ENCODE data around the gene PLEKHN1.

Gene PLEKHN1

DNA sequence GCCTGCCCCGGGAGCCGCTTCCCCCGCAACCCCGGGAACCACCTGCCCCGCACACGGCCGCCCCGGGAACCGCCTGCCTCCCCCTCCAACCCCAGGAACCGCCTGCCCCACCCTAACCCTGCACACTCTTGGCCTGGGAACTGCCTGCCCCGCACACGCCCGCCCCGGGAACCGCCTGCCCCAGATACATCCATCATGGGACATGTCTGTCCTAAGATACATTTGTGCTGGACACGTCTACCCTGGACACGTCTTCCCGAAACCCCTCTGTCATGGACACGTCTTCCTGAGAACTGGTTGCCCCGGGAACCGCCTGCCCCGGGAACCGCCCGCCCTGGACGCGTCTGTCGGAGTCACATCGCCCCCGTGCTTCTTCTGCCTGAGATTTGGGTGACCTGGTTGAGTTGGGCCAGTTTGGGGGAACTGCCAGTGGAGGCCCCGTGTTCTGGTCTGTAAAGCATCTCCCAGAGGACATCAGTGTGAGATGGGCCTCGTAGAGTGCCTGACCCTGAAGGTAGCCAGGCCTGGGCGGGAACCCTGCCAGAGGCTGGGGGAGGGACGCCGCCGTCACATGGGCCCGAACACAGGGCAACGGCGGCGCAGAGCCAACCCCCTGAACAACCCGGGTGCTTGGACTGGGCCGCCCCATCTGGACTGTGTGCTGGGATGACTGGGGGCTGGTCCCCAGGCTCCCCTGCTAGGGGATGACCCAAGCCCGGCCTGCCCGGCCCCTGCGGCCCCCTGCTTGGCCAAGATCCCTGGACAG is 12.0 kb downstream of the PLEKHN1 start:
- no peaks in the 10 kb centered on the region for H3K9me3 ChIP-seq (ENCODE audit: insufficient read depth, low read depth, low read length)
- no peaks in the 10 kb centered on the region for H3K27me3 ChIP-seq (ENCODE audit: insufficient read depth, low read length)
- no peak overlapping the region for H3K27ac ChIP-seq (ENCODE audit: low read depth, low read length)
- no peak overlapping the region for H3K9ac ChIP-seq (ENCODE audit: low read length)
- H2BK5ac ChIP-seq (ENCODE audit: low read depth, low read length, poor library complexity), result no peak overlapping the region
- H4K8ac ChIP-seq (ENCODE audit: low read depth, low read length), result no peak overlapping the region
- no peak overlapping the region for H3K4ac ChIP-seq (ENCODE audit: low read depth, low read length)
- H3K14ac ChIP-seq (ENCODE audit: low read length), result no peak overlapping the region
- no peak overlapping the region for H3K23ac ChIP-seq (ENCODE audit: low read length)
- no peak overlapping the region for H3K4me3 ChIP-seq (ENCODE audit: low read depth, low read length)
- H4K12ac ChIP-seq (ENCODE audit: low read depth, low read length), result no peak overlapping the region
- WGBS (ENCODE audit: extremely low coverage, insufficient coverage, insufficient read length), result no CpG with 5 or more reads among the region's 44 CpGs
- no peaks in the 10 kb centered on the region for H3K36me3 ChIP-seq (ENCODE audit: control insufficient read depth in 1 of 2, insufficient read depth in 2 of 2, low read length in 2 of 2)
- H4K91ac ChIP-seq (ENCODE audit: low read depth, low read length), result no peak overlapping the region
- H3K4me1 ChIP-seq (ENCODE audit: control insufficient read depth in 1 of 2, insufficient read depth in 2 of 2, low read length in 2 of 2), result peaks cover 0 to 10% of the 10 kb centered on the region in 2 experiments
- H3K4me2 ChIP-seq (ENCODE audit: low read length), result no peak overlapping the region
- H2AFZ ChIP-seq (ENCODE audit: insufficient read depth, low read length, poor library complexity), result no peak overlapping the region
- no peaks in the 10 kb centered on the region for H3K79me2 ChIP-seq (ENCODE audit: control insufficient read depth, insufficient read depth, low read length, poor library complexity)
- no peak overlapping the region for H3K18ac ChIP-seq (ENCODE audit: low read length)
- H2BK12ac ChIP-seq (ENCODE audit: low read length), result no peak overlapping the region
- H3K79me1 ChIP-seq (ENCODE audit: low read length), result no peaks in the 10 kb centered on the region
- no peak overlapping the region for H2BK120ac ChIP-seq (ENCODE audit: insufficient read depth, low read length, poor library complexity)
- H2AK5ac ChIP-seq (ENCODE audit: low read length), result no peak overlapping the region
- DNase-seq, result no peak

DNA sequence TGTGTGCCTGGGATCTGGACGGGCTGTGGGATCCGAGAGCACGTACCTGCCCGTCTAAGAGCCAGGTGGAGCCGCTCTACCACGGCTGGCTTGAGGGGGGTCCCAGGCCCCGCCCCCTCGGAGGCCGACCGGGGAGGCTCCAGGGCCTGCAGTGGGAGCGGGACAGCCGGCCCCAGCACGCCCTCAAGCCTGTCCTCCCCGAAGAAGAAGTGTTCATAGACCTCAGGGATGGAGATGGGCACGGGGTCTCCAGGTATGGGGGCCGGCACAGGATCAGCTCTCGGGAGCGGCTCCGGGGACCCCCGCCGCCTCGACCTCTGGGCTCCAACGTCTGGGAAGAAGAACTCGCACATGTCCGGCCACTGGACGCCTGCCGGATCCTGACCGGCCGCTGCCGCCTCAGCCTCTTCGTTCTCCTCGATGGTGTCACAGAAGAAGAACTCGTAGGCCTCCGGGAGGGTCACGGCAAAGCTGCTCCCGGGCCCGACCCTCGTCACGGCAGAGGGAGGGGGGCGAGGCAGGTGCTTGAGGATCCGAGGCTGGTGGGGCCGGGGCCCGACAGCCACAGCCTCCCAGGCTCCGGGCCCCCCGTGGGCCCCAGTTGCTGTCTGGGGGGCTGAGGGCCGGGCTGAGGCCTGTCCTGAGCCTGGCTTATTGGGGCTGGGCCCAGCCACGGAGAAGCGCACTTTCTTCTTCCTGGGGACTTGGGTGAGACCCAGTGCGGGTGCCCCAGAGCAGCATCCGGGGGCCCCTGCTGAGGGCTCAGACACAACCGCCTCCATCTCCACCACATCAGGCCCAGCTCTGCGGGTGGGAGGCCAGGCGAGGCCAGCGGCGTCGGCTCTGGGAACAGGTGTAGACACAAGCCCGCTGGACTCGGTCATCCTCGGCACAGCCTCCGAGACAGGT is 12.8 kb downstream of the PLEKHN1 start:
- H3K79me1 ChIP-seq (ENCODE audit: low read length), result no peaks in the 10 kb centered on the region
- no peak overlapping the region for H4K8ac ChIP-seq (ENCODE audit: low read depth, low read length)
- WGBS (ENCODE audit: extremely low coverage, insufficient coverage, insufficient read length), result no CpG with 5 or more reads among the region's 60 CpGs

DNA sequence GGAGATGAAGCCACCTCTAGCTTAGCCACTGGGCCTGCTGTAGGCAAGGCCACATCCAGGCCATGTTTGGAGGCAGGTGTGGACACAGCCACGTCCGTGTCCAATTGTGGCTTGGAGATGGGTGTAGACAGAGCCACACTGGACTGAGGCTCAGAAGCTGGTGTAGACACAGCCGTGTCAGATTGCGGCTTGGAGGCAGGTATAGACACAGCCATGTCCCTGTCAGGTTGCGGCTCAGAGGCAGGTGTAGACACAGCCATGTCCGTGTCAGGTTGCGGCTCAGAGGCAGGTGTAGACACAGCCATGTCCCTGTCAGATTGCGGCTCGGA is 13.4 kb downstream of the PLEKHN1 start:
- no peak overlapping the region for H3K23ac ChIP-seq (ENCODE audit: low read length)
- H3K36me3 ChIP-seq (ENCODE audit: control insufficient read depth in 1 of 2, insufficient read depth in 2 of 2, low read length in 2 of 2), result no peaks in the 10 kb centered on the region
- H2BK12ac ChIP-seq (ENCODE audit: low read length), result no peak overlapping the region
- no peak overlapping the region for H3K18ac ChIP-seq (ENCODE audit: low read length)
- peaks cover 0 to 10% of the 10 kb centered on the region in 2 experiments for H3K4me1 ChIP-seq (ENCODE audit: control insufficient read depth in 1 of 2, insufficient read depth in 2 of 2, low read length in 2 of 2)
- no peak overlapping the region for H2AK5ac ChIP-seq (ENCODE audit: low read length)
- no peak overlapping the region for H3K14ac ChIP-seq (ENCODE audit: low read length)
- DNase-seq, result no peak
- no peaks in the 10 kb centered on the region for H3K79me2 ChIP-seq (ENCODE audit: control insufficient read depth, insufficient read depth, low read length, poor library complexity)
- no peak overlapping the region for H3K4ac ChIP-seq (ENCODE audit: low read depth, low read length)
- H4K12ac ChIP-seq (ENCODE audit: low read depth, low read length), result no peak overlapping the region
- no CpG with 5 or more reads among the region's 9 CpGs for WGBS (ENCODE audit: extremely low coverage, insufficient coverage, insufficient read length)
- no peak overlapping the region for H4K8ac ChIP-seq (ENCODE audit: low read depth, low read length)
- no peak overlapping the region for H3K4me2 ChIP-seq (ENCODE audit: low read length)
- H3K4me3 ChIP-seq (ENCODE audit: low read depth, low read length), result no peak overlapping the region
- H2BK120ac ChIP-seq (ENCODE audit: insufficient read depth, low read length, poor library complexity), result no peak overlapping the region
- no peaks in the 10 kb centered on the region for H3K27me3 ChIP-seq (ENCODE audit: insufficient read depth, low read length)
- no peak overlapping the region for H2AFZ ChIP-seq (ENCODE audit: insufficient read depth, low read length, poor library complexity)
- H3K9ac ChIP-seq (ENCODE audit: low read length), result no peak overlapping the region
- no peak overlapping the region for H2BK5ac ChIP-seq (ENCODE audit: low read depth, low read length, poor library complexity)
- H3K9me3 ChIP-seq (ENCODE audit: insufficient read depth, low read depth, low read length), result no peaks in the 10 kb centered on the region
- no peak overlapping the region for H3K27ac ChIP-seq (ENCODE audit: low read depth, low read length)
- H4K91ac ChIP-seq (ENCODE audit: low read depth, low read length), result no peak overlapping the region
- no peaks in the 10 kb centered on the region for H3K79me1 ChIP-seq (ENCODE audit: low read length)

More for the DNA sequence above, 12.8 kb downstream of the PLEKHN1 start:
- Histone ChIP-seq H3K27me3 (ENCODE audit: insufficient read depth, low read length) (no peaks in the 10 kb centered on the region), H3K23ac (ENCODE audit: low read length) (no peak overlapping the region), H3K4me1 (ENCODE audit: control insufficient read depth in 1 of 2, insufficient read depth in 2 of 2, low read length in 2 of 2) (peaks cover 0 to 10% of the 10 kb centered on the region in 2 experiments), H3K14ac (ENCODE audit: low read length) (no peak overlapping the region), H3K4me3 (ENCODE audit: low read depth, low read length) (no peak overlapping the region), H4K12ac (ENCODE audit: low read depth, low read length) (no peak overlapping the region), H3K27ac (ENCODE audit: low read depth, low read length) (no peak overlapping the region), H3K36me3 (ENCODE audit: control insufficient read depth in 1 of 2, insufficient read depth in 2 of 2, low read length in 2 of 2) (no peaks in the 10 kb centered on the region), H3K4me2 (ENCODE audit: low read length) (no peak overlapping the region), H2AK5ac (ENCODE audit: low read length) (no peak overlapping the region), H2BK12ac (ENCODE audit: low read length) (no peak overlapping the region), H4K91ac (ENCODE audit: low read depth, low read length) (no peak overlapping the region), H2AFZ (ENCODE audit: insufficient read depth, low read length, poor library complexity) (no peak overlapping the region), H3K9me3 (ENCODE audit: insufficient read depth, low read depth, low read length) (no peaks in the 10 kb centered on the region), H3K9ac (ENCODE audit: low read length) (no peak overlapping the region), H3K4ac (ENCODE audit: low read depth, low read length) (no peak overlapping the region), H3K79me2 (ENCODE audit: control insufficient read depth, insufficient read depth, low read length, poor library complexity) (no peaks in the 10 kb centered on the region), H2BK120ac (ENCODE audit: insufficient read depth, low read length, poor library complexity) (no peak overlapping the region), H3K18ac (ENCODE audit: low read length) (no peak overlapping the region), H2BK5ac (ENCODE audit: low read depth, low read length, poor library complexity) (no peak overlapping the region)
- DNase-seq, result no peak

DNA sequence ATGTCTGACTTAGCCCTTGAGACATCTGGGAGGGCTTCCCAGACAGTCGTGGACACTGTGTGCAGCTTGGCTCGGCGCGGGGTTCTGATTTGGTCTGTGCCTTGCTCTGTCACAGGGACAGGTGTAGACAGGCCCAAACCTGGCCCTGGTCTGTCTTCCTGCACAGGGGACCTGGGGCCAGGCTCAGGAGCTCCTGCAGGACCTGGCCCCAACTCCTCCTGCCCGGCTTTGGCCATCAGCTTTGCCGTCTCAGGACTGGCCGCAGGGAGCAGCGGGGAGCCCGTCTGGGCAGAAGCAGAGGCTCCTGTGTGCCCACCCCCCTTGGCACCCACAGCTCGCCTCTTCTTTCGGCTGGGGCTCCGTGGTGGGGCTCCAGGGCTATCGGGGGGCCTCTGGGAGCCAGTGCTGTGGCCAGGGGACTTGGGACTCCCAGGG is 13.9 kb downstream of the PLEKHN1 start:
- no peak for DNase-seq
- H3K14ac ChIP-seq (ENCODE audit: low read length), result no peak overlapping the region
- H3K9me3 ChIP-seq (ENCODE audit: insufficient read depth, low read depth, low read length), result no peaks in the 10 kb centered on the region
- H4K12ac ChIP-seq (ENCODE audit: low read depth, low read length), result no peak overlapping the region
- H3K9ac ChIP-seq (ENCODE audit: low read length), result no peak overlapping the region
- H3K18ac ChIP-seq (ENCODE audit: low read length), result no peak overlapping the region
- no peaks in the 10 kb centered on the region for H3K79me1 ChIP-seq (ENCODE audit: low read length)
- no peaks in the 10 kb centered on the region for H3K36me3 ChIP-seq (ENCODE audit: control insufficient read depth in 1 of 2, insufficient read depth in 2 of 2, low read length in 2 of 2)
- H3K27ac ChIP-seq (ENCODE audit: low read depth, low read length), result no peak overlapping the region
- H2BK120ac ChIP-seq (ENCODE audit: insufficient read depth, low read length, poor library complexity), result no peak overlapping the region
- H4K8ac ChIP-seq (ENCODE audit: low read depth, low read length), result no peak overlapping the region
- H3K4me2 ChIP-seq (ENCODE audit: low read length), result no peak overlapping the region
- H3K4ac ChIP-seq (ENCODE audit: low read depth, low read length), result no peak overlapping the region
- no peak overlapping the region for H2AFZ ChIP-seq (ENCODE audit: insufficient read depth, low read length, poor library complexity)
- no peak overlapping the region for H3K23ac ChIP-seq (ENCODE audit: low read length)
- no peak overlapping the region for H2AK5ac ChIP-seq (ENCODE audit: low read length)
- no peaks in the 10 kb centered on the region for H3K27me3 ChIP-seq (ENCODE audit: insufficient read depth, low read length)
- no peaks in the 10 kb centered on the region for H3K79me2 ChIP-seq (ENCODE audit: control insufficient read depth, insufficient read depth, low read length, poor library complexity)
- peaks cover 0 to 10% of the 10 kb centered on the region in 2 experiments for H3K4me1 ChIP-seq (ENCODE audit: control insufficient read depth in 1 of 2, insufficient read depth in 2 of 2, low read length in 2 of 2)
- no peak overlapping the region for H4K91ac ChIP-seq (ENCODE audit: low read depth, low read length)
- no peak overlapping the region for H2BK5ac ChIP-seq (ENCODE audit: low read depth, low read length, poor library complexity)
- no peak overlapping the region for H3K4me3 ChIP-seq (ENCODE audit: low read depth, low read length)
- WGBS (ENCODE audit: extremely low coverage, insufficient coverage, insufficient read length), result no CpG with 5 or more reads among the region's 13 CpGs
- no peak overlapping the region for H2BK12ac ChIP-seq (ENCODE audit: low read length)

All from trophoblast cell (in vitro differentiated cells and primary cell).